Glutamatergic neuron (in vitro differentiated cells): ENCODE results near the gene AGPS. TPM values are rescaled to one million over a fixed set of nuclear protein-coding genes. Genes with fewer than 3 reads are reported as not detected.

Source experiments
- DNase-seq: peaks from one replicate; pipeline ENCODE4 v3.0.0; 2022
- H3K27ac Mint-ChIP-seq: one replicate; pipeline ENCODE4 v1.8.0; 2020; ENCODE audit warnings: mild to moderate bottlenecking, mixed read lengths, inconsistent platforms; ENCODE audit not compliant: unreplicated experiment
- H3K27me3 Mint-ChIP-seq: one replicate; pipeline ENCODE4 v1.8.0; 2020; ENCODE audit warnings: mild to moderate bottlenecking, moderate library complexity, mixed read lengths, inconsistent platforms; ENCODE audit not compliant: unreplicated experiment
- H3K36me3 Mint-ChIP-seq: one replicate; pipeline ENCODE4 v1.8.0; 2020; ENCODE audit warnings: mild to moderate bottlenecking, mixed read lengths, inconsistent platforms; ENCODE audit not compliant: unreplicated experiment
- H3K4me1 Mint-ChIP-seq: one replicate; pipeline ENCODE4 v1.8.0; 2020; ENCODE audit warnings: mild to moderate bottlenecking, low read depth, mixed read lengths, inconsistent platforms; ENCODE audit not compliant: unreplicated experiment
- H3K4me3 Mint-ChIP-seq: one replicate; pipeline ENCODE4 v1.8.0; 2020; ENCODE audit warnings: mild to moderate bottlenecking, mixed read lengths, inconsistent platforms; ENCODE audit not compliant: unreplicated experiment
- H3K9me3 Mint-ChIP-seq: one replicate; pipeline ENCODE4 v1.8.0; 2020; ENCODE audit warnings: mild to moderate bottlenecking, moderate library complexity, mixed read lengths, inconsistent platforms; ENCODE audit not compliant: unreplicated experiment
- total RNA-seq: library from RNA; stranded (reverse); fragmentation: NEBNext Ultra II Directional; extraction: Animal tissue kit (Norgen Biotek cat#: 25700); gene quantifications from one replicate; pipeline ENCODE4 v1.2.1, GENCODE V29; 2021; ENCODE audit not compliant: unreplicated experiment
- TF ChIP-seq, protein P1 (sequence below): fragments of 200-600 bp; sonication (generic); IDR thresholded peaks from one replicate; pipeline ENCODE4 v1.5.0; 2021; ENCODE audit not compliant: partially characterized antibody, unreplicated experiment

The AGPS gene
- total RNA-seq, 1 donor from 2014 or later = 50.8 TPM

DNA sequence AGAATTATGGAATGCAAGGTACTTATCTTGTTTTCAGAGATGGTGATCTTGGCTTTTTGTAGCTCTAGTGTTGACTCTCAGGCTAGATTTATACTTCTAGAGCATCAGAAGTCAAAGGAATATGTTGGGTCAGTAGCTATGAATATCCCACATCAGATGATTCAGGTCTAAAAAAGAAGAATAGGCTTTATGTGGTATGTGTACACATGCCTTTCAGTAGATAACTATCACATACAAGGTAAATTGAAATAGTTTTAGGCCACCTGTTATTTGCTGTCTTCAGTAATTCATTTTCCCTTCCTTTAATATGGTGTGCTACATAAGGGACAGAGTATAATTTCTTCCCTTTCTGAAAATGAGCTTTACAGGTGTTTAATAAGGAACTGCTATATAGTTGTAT lies 142.4 kb downstream of the AGPS start:
- Mint-ChIP-seq H3K27ac (peak overlapping the region; percentile 55), H3K4me3 (no peak overlapping the region), H3K9me3 (no peaks in the 10 kb centered on the region), H3K27me3 (no peaks in the 10 kb centered on the region), H3K36me3 (no peaks in the 10 kb centered on the region), H3K4me1 (peaks cover 32% of the 10 kb centered on the region)
- DNase-seq = no peak
- TF ChIP-seq, protein P1, sequence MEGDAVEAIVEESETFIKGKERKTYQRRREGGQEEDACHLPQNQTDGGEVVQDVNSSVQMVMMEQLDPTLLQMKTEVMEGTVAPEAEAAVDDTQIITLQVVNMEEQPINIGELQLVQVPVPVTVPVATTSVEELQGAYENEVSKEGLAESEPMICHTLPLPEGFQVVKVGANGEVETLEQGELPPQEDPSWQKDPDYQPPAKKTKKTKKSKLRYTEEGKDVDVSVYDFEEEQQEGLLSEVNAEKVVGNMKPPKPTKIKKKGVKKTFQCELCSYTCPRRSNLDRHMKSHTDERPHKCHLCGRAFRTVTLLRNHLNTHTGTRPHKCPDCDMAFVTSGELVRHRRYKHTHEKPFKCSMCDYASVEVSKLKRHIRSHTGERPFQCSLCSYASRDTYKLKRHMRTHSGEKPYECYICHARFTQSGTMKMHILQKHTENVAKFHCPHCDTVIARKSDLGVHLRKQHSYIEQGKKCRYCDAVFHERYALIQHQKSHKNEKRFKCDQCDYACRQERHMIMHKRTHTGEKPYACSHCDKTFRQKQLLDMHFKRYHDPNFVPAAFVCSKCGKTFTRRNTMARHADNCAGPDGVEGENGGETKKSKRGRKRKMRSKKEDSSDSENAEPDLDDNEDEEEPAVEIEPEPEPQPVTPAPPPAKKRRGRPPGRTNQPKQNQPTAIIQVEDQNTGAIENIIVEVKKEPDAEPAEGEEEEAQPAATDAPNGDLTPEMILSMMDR = no peak

- peak overlapping the region; percentile 42 for H3K4me3 Mint-ChIP-seq
- no peaks in the 10 kb centered on the region for H3K36me3 Mint-ChIP-seq
- H3K4me1 Mint-ChIP-seq = peaks cover 40% of the 10 kb centered on the region
- TF ChIP-seq, protein P1 = no peak
- no peak for DNase-seq
- no peaks in the 10 kb centered on the region for H3K9me3 Mint-ChIP-seq
- H3K27ac Mint-ChIP-seq = peak overlapping the region; percentile 89
- no peaks in the 10 kb centered on the region for H3K27me3 Mint-ChIP-seq
These were observed 143.5 kb downstream of the AGPS start for GRCh38 chr2:177535958-177536504.

DNA sequence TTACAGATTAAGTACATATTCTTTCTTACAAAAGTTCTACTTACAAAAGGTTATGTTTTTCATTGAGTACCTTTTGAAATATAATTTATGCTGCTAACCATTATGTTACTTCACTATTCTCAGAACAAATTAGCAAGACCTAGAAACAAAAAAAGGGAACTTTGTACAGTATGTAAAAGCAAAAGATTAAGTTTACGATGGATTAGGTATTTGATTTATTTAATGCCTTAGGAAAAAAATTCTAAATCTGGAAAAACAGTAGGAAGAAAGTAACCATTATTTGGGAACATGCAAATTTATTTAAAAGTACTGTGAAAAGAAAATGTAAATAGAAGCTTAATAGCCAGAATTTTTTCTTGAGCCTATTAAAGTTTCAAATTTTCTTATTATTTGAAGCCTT lies 144.6 kb downstream of the AGPS start:
- no peaks in the 10 kb centered on the region for H3K36me3 Mint-ChIP-seq
- H3K4me1 Mint-ChIP-seq = peaks cover 49% of the 10 kb centered on the region
- no peak for DNase-seq
- H3K4me3 Mint-ChIP-seq = no peak overlapping the region
- no peaks in the 10 kb centered on the region for H3K9me3 Mint-ChIP-seq
- no peaks in the 10 kb centered on the region for H3K27me3 Mint-ChIP-seq
- TF ChIP-seq, protein P1 = no peak
- no peak overlapping the region for H3K27ac Mint-ChIP-seq

DNA sequence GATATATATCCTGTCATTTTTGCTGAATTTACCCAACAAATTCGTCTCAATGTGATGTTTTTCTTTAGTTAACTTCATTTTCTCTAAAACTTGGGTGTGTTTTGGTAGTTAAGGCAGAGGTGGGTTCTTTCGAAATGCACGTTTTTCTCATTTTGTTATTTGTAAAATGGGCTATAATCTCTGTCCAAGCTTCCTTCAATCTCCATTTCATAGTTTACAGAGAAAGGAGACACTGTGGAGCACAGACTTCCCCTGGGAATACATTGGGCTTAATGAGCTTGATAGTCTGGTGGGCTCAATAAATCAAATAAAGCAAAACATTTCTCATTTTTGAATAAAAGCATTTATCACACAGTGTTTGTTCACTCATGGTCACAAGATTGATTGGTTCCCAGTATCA lies 145.1 kb downstream of the AGPS start:
- Mint-ChIP-seq H3K36me3 (no peaks in the 10 kb centered on the region), H3K4me3 (peak overlapping the region; percentile 41), H3K27me3 (no peaks in the 10 kb centered on the region), H3K27ac (peak overlapping the region; percentile 79), H3K4me1 (peaks cover 50% of the 10 kb centered on the region), H3K9me3 (no peaks in the 10 kb centered on the region)
- TF ChIP-seq, protein P1 = no peak
- DNase-seq = no peak

GRCh38 chr2:177538323-177538722 lies 145.8 kb downstream of the AGPS start:
- no peak for DNase-seq
- Mint-ChIP-seq H3K27me3 (no peaks in the 10 kb centered on the region), H3K4me3 (peak overlapping the region; percentile 3), H3K27ac (peak overlapping the region; percentile 83), H3K9me3 (no peaks in the 10 kb centered on the region), H3K4me1 (peaks cover 55% of the 10 kb centered on the region), H3K36me3 (no peaks in the 10 kb centered on the region)
- TF ChIP-seq, protein P1 = no peak
